Omental fat pad (tissue), 4 donors: ENCODE data around the gene RADX. TPM values are rescaled to one million over a fixed set of nuclear protein-coding genes. Genes with fewer than 3 reads are reported as not detected.

Experiments used
- ATAC-seq: fragments of 150-250 bp; one replicate; pipeline ENCODE4 v1.9.1; 2016; ENCODE audit warnings: mild to moderate bottlenecking, moderate library complexity; ENCODE audit not compliant: low FRiP score
- DNase-seq: peaks from one replicate; pipeline ENCODE4 v3.0.0-alpha.2; 2019; ENCODE audit warnings: low spot score
- CTCF ChIP-seq, 3 donors: fragments of 450-650 bp; IDR thresholded peaks; one replicate each; pipeline ENCODE4 v1.5.1; 2016 to 2017; ENCODE audit warnings: antibody characterized with exemption in 3 of 3, mild to moderate bottlenecking in 3 of 3, moderate library complexity in 2 of 3
- total RNA-seq, 4 donors: library from RNA; depleted of rRNA; stranded (reverse); fragments of >200 nt; gene quantifications; one replicate each; pipeline ENCODE4 v1.1.0, GENCODE V29; 2016

The RADX gene
- total RNA-seq, 4 donors from 2014 or later: 1.2 to 4.3 (median 2.4) TPM

GRCh38 chrX:106680716-106681115 is 68.9 kb downstream of the RADX start:
- no peak for ATAC-seq
- no peak for TF ChIP-seq CTCF (IDR thresholded peaks at IDR 0.05)
- no peak for DNase-seq

GRCh38 chrX:106684207-106684606 is 72.4 kb downstream of the RADX start:
- DNase-seq (no peak), ATAC-seq (no peak)
- TF ChIP-seq CTCF (IDR thresholded peaks at IDR 0.05): no peak

DNA sequence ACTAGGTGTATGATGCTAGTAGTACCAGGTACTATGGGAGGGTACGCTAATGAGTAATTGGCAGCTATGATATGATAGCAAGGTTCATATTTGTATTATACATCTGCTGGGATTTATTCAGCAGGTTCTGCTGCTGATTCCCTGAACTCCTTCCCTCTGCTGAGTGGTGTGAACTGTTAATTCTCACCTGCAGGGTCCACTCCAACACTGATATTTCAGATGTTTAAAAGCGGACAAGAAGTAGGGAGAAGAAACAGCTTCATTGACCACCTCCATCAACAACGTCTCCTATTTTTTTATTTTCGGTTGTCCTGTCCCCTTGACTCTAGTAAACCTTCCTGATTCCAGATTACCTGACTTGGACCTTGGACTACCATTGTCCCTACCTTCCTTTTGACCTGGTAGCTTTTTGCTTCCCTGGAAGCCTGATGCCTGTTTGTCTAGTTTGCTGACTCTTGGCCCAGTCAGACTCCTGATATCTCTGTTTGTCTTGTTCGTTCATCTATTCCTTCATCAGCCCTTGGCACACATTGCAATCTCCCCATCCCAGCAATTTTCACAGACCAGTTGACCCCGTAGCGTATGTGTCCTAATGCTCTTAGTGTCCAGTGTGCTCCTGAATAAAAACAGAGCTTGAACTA is 80.8 kb downstream of the RADX start:
- no peak for ATAC-seq
- TF ChIP-seq CTCF (IDR thresholded peaks at IDR 0.05): no peak
- DNase-seq: no peak

- ATAC-seq (no peak), DNase-seq (no peak)
- no peak for TF ChIP-seq CTCF (IDR thresholded peaks at IDR 0.05)
Observed at GRCh38 chrX:106696502-106696901, 84.7 kb downstream of the RADX start.

- TF ChIP-seq CTCF (IDR thresholded peaks at IDR 0.05): no peak
- ATAC-seq (no peak), DNase-seq (no peak)
Observed at GRCh38 chrX:106698693-106699092, 86.9 kb downstream of the RADX start.

DNA sequence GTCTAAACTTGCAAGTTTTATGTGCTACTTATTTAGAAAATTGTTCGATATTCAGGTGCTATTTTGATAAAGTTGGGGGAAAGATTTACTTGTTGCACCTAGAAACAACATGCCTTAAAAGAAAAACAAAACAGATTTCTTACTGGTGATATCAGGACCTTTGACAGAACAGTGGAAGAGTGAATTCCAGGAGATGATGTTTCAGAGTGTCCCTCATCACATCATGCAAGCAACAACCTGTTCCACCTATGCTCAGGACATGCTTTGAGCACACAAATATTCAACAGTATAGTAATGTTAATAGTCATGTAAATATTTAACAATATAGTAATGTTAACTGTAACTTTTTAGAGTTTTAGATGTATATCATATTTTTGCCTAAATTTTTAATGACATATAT is 90.9 kb downstream of the RADX start:
- ATAC-seq: no peak

More for the DNA sequence above, 90.9 kb downstream of the RADX start:
- no peak for TF ChIP-seq CTCF (IDR thresholded peaks at IDR 0.05)
- no peak for DNase-seq
